DND-41 (cell line): Measurements from ENCODE around the gene TPD52L1.

ENCODE experiments used
- CTCF ChIP-seq: IDR thresholded peaks from 2 replicates; pipeline ENCODE4 v1.5.1; 2012; ENCODE audit warnings: borderline replicate concordance, low read length, moderate library complexity, mild to moderate bottlenecking; ENCODE audit not compliant: poor library complexity, severe bottlenecking; ENCODE audit errors: extremely low read depth
- EZH2 ChIP-seq: IDR thresholded peaks from 3 replicates; pipeline ENCODE4 v1.6.1; 2012; ENCODE audit warnings: borderline replicate concordance, low read depth, mild to moderate bottlenecking, moderate library complexity, low read length, inconsistent platforms; ENCODE audit not compliant: severe bottlenecking

DNA sequence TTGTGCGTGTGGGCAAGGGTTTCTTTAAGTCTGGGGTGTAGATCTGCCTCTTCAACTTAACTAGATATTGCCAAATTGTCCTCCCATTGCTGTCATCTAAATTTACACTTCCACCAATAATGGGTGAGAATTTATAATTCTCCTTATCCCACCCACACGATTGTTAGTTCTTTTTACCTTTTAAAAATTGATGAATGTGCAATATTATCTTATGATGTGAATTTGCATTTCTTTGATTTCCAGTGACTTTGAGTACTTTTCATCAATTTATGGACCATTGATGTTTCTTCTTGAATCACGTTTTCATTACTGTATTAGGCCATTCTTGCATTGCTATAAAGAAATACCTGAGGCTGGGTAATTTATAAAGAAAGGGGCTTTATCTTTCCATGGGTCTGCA lies 17.2 kb upstream of the TPD52L1 start:
- no peak for TF ChIP-seq CTCF
- TF ChIP-seq EZH2, result no peak
